Liver (tissue), 9 donors: ENCODE data around the gene PGC. TPM values are rescaled to one million over a fixed set of nuclear protein-coding genes. Genes with fewer than 3 reads are reported as not detected.

Experiments
- DNase-seq: peaks from one replicate; pipeline ENCODE4 v3.0.0-alpha.2; 2017; ENCODE audit warnings: low spot score
- H3K27ac ChIP-seq, 2 donors: one replicate each; pipeline ENCODE4 v1.7.0; 2013; ENCODE audit warnings: inconsistent platforms in 2 of 2, low read length in 2 of 2, control low read depth in 1 of 2, low read depth in 1 of 2, mild to moderate bottlenecking in 1 of 2
- H3K27me3 ChIP-seq, 4 donors: one replicate each; pipeline versions ENCODE4 v1.6.1 to v1.7.0; 2013; ENCODE audit warnings: low read length in 3 of 4, inconsistent platforms in 1 of 4, mild to moderate bottlenecking in 1 of 4, moderate library complexity in 1 of 4; ENCODE audit not compliant: control insufficient read depth in 4 of 4, insufficient read depth in 4 of 4
- H3K36me3 ChIP-seq, 4 donors: one replicate each; pipeline versions ENCODE4 v1.6.1 to v1.7.0; 2013; ENCODE audit warnings: low read length in 3 of 4, mild to moderate bottlenecking in 3 of 4, low read depth in 1 of 4, moderate library complexity in 1 of 4; ENCODE audit not compliant: control insufficient read depth in 4 of 4, insufficient read depth in 3 of 4
- H3K4me1 ChIP-seq, 4 donors: one replicate each; pipeline versions ENCODE4 v1.6.1 to v1.7.0; 2013; ENCODE audit warnings: low read length in 3 of 4, mild to moderate bottlenecking in 3 of 4, moderate library complexity in 1 of 4; ENCODE audit not compliant: control insufficient read depth in 4 of 4, insufficient read depth in 4 of 4
- H3K4me3 ChIP-seq, 3 donors: one replicate each; pipeline versions ENCODE4 v1.6.1 to v1.7.0; 2013; ENCODE audit warnings: low read length in 3 of 3, control low read depth in 1 of 3, low read depth in 1 of 3, mild to moderate bottlenecking in 1 of 3
- H3K9ac ChIP-seq, 2 donors: one replicate each; pipeline ENCODE4 v1.7.0; 2013; ENCODE audit warnings: low read length in 2 of 2, mild to moderate bottlenecking in 2 of 2, moderate library complexity in 2 of 2, control low read depth in 1 of 2, low read depth in 1 of 2
- H3K9me3 ChIP-seq, 4 donors: one replicate each; pipeline versions ENCODE4 v1.6.1 to v1.7.0; 2013; ENCODE audit warnings: low read length in 3 of 4; ENCODE audit not compliant: control insufficient read depth in 4 of 4
- ATF3 ChIP-seq: IDR thresholded peaks from 2 replicates; pipeline ENCODE4 v1.6.1; 2016; ENCODE audit warnings: antibody characterized with exemption
- CTCF ChIP-seq: fragments of 150-350 bp; IDR thresholded peaks from 2 replicates; pipeline ENCODE4 v1.5.1; 2017; ENCODE audit warnings: improper control_type of control experiment, low read depth, low read length; ENCODE audit not compliant: missing input control
- GABPA ChIP-seq, 2 donors: IDR thresholded peaks in 1 of 2; conservative IDR thresholded peaks in 1 of 2; 2 replicates each; pipeline ENCODE4 v1.6.1; 2016; ENCODE audit warnings: antibody characterized with exemption in 2 of 2, mild to moderate bottlenecking in 1 of 2, moderate library complexity in 1 of 2
- HNF4A ChIP-seq, 2 donors: conservative IDR thresholded peaks; 2 replicates each; pipeline ENCODE4 v1.6.1; 2016; ENCODE audit warnings: antibody characterized with exemption in 2 of 2, mild to moderate bottlenecking in 2 of 2
- HNF4G ChIP-seq: IDR thresholded peaks from 2 replicates; pipeline ENCODE4 v1.6.1; 2016; ENCODE audit warnings: antibody characterized with exemption
- JUND ChIP-seq, 2 donors: IDR thresholded peaks; 2 replicates each; pipeline ENCODE4 v1.6.1; 2016; ENCODE audit warnings: antibody characterized with exemption in 2 of 2
- NR2F2 ChIP-seq: IDR thresholded peaks from 2 replicates; pipeline ENCODE4 v1.6.1; 2016; ENCODE audit warnings: antibody characterized with exemption
- RAD21 ChIP-seq, 2 donors: IDR thresholded peaks; 2 replicates each; pipeline ENCODE4 v1.6.1; 2016; ENCODE audit warnings: antibody characterized with exemption in 2 of 2, mild to moderate bottlenecking in 2 of 2
- REST ChIP-seq: IDR thresholded peaks from 2 replicates; pipeline ENCODE4 v1.6.1; 2016; ENCODE audit warnings: antibody characterized with exemption, mild to moderate bottlenecking
- RXRA ChIP-seq, 2 donors: IDR thresholded peaks; 2 replicates each; pipeline ENCODE4 v1.6.1; 2017 to 2018; ENCODE audit warnings: antibody characterized with exemption in 2 of 2, mild to moderate bottlenecking in 1 of 2
- SP1 ChIP-seq: IDR thresholded peaks from 2 replicates; pipeline ENCODE4 v1.6.1; 2018; ENCODE audit warnings: antibody characterized with exemption, mild to moderate bottlenecking
- YY1 ChIP-seq: IDR thresholded peaks from 2 replicates; pipeline ENCODE4 v1.6.1; 2016; ENCODE audit warnings: antibody characterized with exemption, mild to moderate bottlenecking
- ZBTB33 ChIP-seq: IDR thresholded peaks from 2 replicates; pipeline ENCODE4 v1.6.1; 2016; ENCODE audit warnings: antibody characterized with exemption
- WGBS: extraction: QIAGEN DNeasy Blood & Tissue Kit; methylation state at CpG from one replicate; pipeline ENCODE4 v1.1.7; 2013; 5-methylcytosine and 5-hydroxymethylcytosine counted together
- polyA plus RNA-seq, 2 donors: library from polyadenylated mRNA; stranded (reverse) in 1 of 2; unstranded in 1 of 2; fragments of 200-250 nt in 1 of 2; fragments of >200 nt in 1 of 2; fragmentation: Nextera tagmentation in 1 of 2; extraction: Ambion mirVana in 1 of 2; gene quantifications; one replicate each; pipeline versions ENCODE4 v1.2.1 to v1.2.3, GENCODE V29; 2013 to 2015
- total RNA-seq, 2 donors: library from RNA; depleted of rRNA; stranded (reverse); fragments of >200 nt; gene quantifications; one replicate each; pipeline ENCODE4 v1.2.3, GENCODE V29; 2014
- donor health status: healthy.
- donor health status: healthy.
- donor health status: healthy.
- donor health status: healthy.
- donor health status: healthy.

Gene PGC
- total and polyA plus RNA-seq, 4 donors: 0.05 to 0.18 TPM; not detected in 2

GRCh38 chr6:41689171-41690008 is 57.8 kb downstream of the PGC start:
- Histone ChIP-seq H3K9ac (no peak overlapping the region), H3K4me3 (no peak overlapping the region), H3K36me3 (peaks cover 1 to 31% (median 3%) of the 10 kb centered on the region in 4 donors), H3K27ac (no peak overlapping the region), H3K27me3 (no peaks in the 10 kb centered on the region), H3K4me1 (no peaks in the 10 kb centered on the region), H3K9me3 (no peaks in the 10 kb centered on the region)
- 90% methylated on average over 9 of the region's 9 CpGs for WGBS
- TF ChIP-seq JUND (IDR thresholded peaks at IDR 0.05) (no peak), ZBTB33 (no peak), NR2F2 (no peak), ATF3 (no peak)
- DNase-seq: no peak

GRCh38 chr6:41688256-41688965 is 58.8 kb downstream of the PGC start:
- Histone ChIP-seq H3K36me3 (peaks cover 1 to 31% (median 3%) of the 10 kb centered on the region in 4 donors), H3K4me3 (no peak overlapping the region), H3K27ac (no peak overlapping the region), H3K9me3 (no peaks in the 10 kb centered on the region), H3K27me3 (no peaks in the 10 kb centered on the region), H3K9ac (no peak overlapping the region), H3K4me1 (peaks cover under 1 to 3% (median 1%) of the 10 kb centered on the region in 4 donors)
- DNase-seq: no peak
- WGBS: 95% methylated on average over 5 of the region's 5 CpGs
- TF ChIP-seq REST (no peak), NR2F2 (no peak), YY1 (no peak), SP1 (no peak), CTCF (no peak), HNF4G (no peak), GABPA (IDR thresholded peaks at IDR 0.05 in 1 of 2, conservative IDR thresholded peaks at IDR 0.05 in 1 of 2) (no peak), RAD21 (IDR thresholded peaks at IDR 0.05) (no peak), JUND (IDR thresholded peaks at IDR 0.05) (no peak), HNF4A (conservative IDR thresholded peaks at IDR 0.05) (no peak), ATF3 (no peak), RXRA (IDR thresholded peaks at IDR 0.05) (no peak)
